Pancreas (tissue), 10 donors: ENCODE results near the gene TCIRG1. TPM values are rescaled to one million over a fixed set of nuclear protein-coding genes. Genes with fewer than 3 reads are reported as not detected.
A peak's percentile ranks its signal among the peaks of the same experiment; 100 is the strongest.

Source experiments
- ATAC-seq, 4 donors: fragments of 200-7000 bp; cut with Tn5 transposase; one replicate each; pipeline versions ENCODE4 v1.8.0 to v1.9.1; 2020; ENCODE audit warnings: mild to moderate bottlenecking in 4 of 4, moderate library complexity in 4 of 4
- DNase-seq, 6 donors: peaks; one replicate each; pipeline ENCODE4 v3.0.0-alpha.2; 2020
- FAIRE-seq: peaks from 2 replicates; lab custom pipeline; 2012; peaks lifted over from hg19 to GRCh38; lab: Jason Lieb, UNC
- H3K27ac ChIP-seq, 4 donors: fragments of 200-600 bp; sonication (generic); 1 replicate in 3 of 4; 2 replicates in 1 of 4; pipeline versions ENCODE4 v1.5.0 to v1.8.0; 2020
- H3K27me3 ChIP-seq, 4 donors: fragments of 200-600 bp; one replicate each; pipeline ENCODE4 v1.8.0; 2021
- H3K36me3 ChIP-seq, 3 donors: fragments of 200-600 bp; sonication (generic) in 1 of 3; one replicate each; pipeline versions ENCODE4 v1.5.0 to v1.8.0; 2020 to 2021
- H3K4me1 ChIP-seq, 3 donors: fragments of 200-600 bp; one replicate each; pipeline ENCODE4 v1.8.0; 2021
- H3K4me3 ChIP-seq, 4 donors: fragments of 200-600 bp; sonication (generic) in 2 of 4; one replicate each; pipeline versions ENCODE4 v1.5.0 to v1.8.0; 2020 to 2021
- H3K9me3 ChIP-seq, 4 donors: fragments of 200-600 bp; one replicate each; pipeline ENCODE4 v1.8.0; 2021
- WGBS, 2 donors: extraction: QIAGEN DNeasy Blood & Tissue Kit; methylation state at CpG; one replicate each; pipeline ENCODE4 v1.1.7; 2013; 5-methylcytosine and 5-hydroxymethylcytosine counted together
- intact Hi-C, 3 donors: fragments of 100-400 bp; cut with DNase I; formaldehyde crosslinking; loops; one replicate each; pipeline versions ENCODE4 v1.11.1 to v1.14.2; 2022
- microRNA-seq, 2 donors: library from miRNA; unstranded; fragments of <30 nt; microRNA quantifications; one replicate each; pipeline versions ENCODE4 to v1.1.0, GENCODE V29; 2019 to 2020
- polyA plus RNA-seq, 2 donors: library from polyadenylated mRNA; stranded (reverse); fragments of 200-250 nt; gene quantifications; one replicate each; pipeline ENCODE4 v1.2.3, GENCODE V29; 2013
- total RNA-seq, 6 donors: library from RNA; stranded (reverse); fragmentation: NEBNext Ultra II Directional in 4 of 6; extraction: Animal tissue kit (Norgen Biotek cat#: 25700) in 4 of 6; gene quantifications; one replicate each; pipeline versions ENCODE4 v1.2.1 to v1.2.4, GENCODE V29; 2021 to 2023
- TF ChIP-seq, protein P1 (sequence below), 4 donors: fragments of 200-600 bp; sonication (generic) in 3 of 4; IDR thresholded peaks; one replicate each; pipeline versions ENCODE4 v1.5.0 to v1.8.0; 2021; ENCODE audit warnings: antibody characterized with exemption in 4 of 4
- donor health status: healthy with polysubstance abuse.
- donor health status: DM: no; HTN: no; CAD: no; lungs with moderate emphysema.
- donor health status: DM: no; HTN: no; CAD: no.
- donor health status: control.
- donor health status: control.
- donor health status: Bipolar disorder and iron deficiency.
- donor health status: DM: yes; HTN: yes; CAD: no.
- donor health status: DM: no; HTN: no; CAD: no.
- donor health status: DM: no; HTN: no; CAD: no.
- donor health status: DM: yes; HTN: yes; CAD: no.

Gene TCIRG1
- total and polyA plus RNA-seq, 8 donors, result 166 to 1,036 (median 211) TPM

DNA sequence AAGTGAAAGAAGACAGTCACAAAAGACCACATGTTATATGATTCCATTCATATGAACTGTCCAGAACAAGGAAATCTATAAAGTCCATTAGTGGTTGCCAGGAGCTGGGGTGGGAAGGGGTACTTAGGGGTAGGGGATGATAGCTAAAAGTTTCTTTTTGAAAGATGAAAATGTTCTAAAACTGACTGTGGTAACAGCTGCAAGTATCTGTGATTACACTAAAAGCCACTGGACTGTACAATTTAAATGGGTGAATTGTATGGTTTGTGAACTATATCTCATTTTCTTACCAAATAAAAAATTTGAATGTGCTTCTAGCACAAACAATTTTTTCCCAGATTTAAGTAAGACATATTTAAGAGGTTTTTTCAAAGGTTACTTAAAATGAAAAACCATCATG is 60.2 kb downstream of the TCIRG1 start:
- ATAC-seq, result peak in 3 of 4 donors; percentile 6 to 27 (median 26)
- H3K4me1 ChIP-seq, result peaks cover 30 to 65% (median 64%) of the 10 kb centered on the region in 3 donors
- peak overlapping the region; percentile 52 to 74 (median 66) for H3K27ac ChIP-seq

DNA sequence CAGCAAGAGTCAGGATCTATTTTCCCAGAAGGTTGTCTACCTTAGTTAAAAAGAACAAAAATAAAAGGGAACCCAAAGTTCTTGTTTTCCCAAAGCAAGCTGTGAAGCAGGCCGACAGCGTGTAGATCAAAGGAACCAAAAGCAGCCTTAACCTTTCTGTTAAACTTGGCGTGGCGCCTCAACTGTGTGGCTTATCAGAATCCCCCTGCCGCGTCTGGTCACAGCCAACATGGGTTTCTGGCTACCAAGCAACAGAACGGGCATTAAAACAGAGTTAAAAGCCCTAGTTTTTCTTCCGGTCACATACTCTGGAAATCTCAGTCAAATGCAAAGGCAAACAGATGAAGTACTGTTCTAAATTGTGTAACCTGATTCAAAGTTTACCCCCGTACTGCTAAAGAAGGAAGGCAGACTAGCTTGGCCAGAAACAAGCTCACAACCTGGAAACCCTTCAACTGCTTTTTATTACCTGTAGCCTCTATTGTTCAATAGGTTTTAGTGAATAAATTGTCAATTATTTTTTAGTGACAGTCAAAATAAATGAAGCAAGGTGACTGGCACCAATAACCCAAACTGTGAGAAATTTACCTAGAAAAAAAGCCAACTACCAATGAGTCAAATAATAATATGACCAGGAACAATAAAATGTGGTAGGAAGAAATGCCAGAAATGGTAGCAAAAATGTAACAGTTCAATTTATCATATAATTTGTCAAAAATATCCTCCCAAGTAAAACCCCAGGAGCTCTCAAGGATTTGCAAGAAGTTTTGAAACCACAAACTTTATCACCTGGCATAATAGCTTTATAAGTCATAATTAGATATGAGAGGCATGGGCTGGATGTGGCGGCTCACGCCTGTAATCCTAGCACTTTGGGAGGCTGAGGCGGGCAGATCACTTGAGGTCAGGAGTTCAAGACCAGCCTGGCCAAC is 60.9 kb downstream of the TCIRG1 start:
- ATAC-seq (peak; percentile 86 to 92 (median 88)), FAIRE-seq (no peak), DNase-seq (peak; percentile 79 to 92 (median 85))
- 10 to 12% methylated on average over 12 of the region's 12 CpGs for WGBS, 2 donors
- no peaks in the 10 kb centered on the region for H3K36me3 ChIP-seq
- H3K4me1 ChIP-seq, result peaks cover 30 to 70% (median 61%) of the 10 kb centered on the region in 3 donors
- no peaks in the 10 kb centered on the region for H3K27me3 ChIP-seq
- H3K27ac ChIP-seq, result peak overlapping the region; percentile 52 to 74 (median 66)
- intact Hi-C loops, result no loop called here
- peak overlapping the region in 2 of 4 donors; percentile 2 to 5 for H3K4me3 ChIP-seq
- no peaks in the 10 kb centered on the region for H3K9me3 ChIP-seq
- TF ChIP-seq, protein P1, sequence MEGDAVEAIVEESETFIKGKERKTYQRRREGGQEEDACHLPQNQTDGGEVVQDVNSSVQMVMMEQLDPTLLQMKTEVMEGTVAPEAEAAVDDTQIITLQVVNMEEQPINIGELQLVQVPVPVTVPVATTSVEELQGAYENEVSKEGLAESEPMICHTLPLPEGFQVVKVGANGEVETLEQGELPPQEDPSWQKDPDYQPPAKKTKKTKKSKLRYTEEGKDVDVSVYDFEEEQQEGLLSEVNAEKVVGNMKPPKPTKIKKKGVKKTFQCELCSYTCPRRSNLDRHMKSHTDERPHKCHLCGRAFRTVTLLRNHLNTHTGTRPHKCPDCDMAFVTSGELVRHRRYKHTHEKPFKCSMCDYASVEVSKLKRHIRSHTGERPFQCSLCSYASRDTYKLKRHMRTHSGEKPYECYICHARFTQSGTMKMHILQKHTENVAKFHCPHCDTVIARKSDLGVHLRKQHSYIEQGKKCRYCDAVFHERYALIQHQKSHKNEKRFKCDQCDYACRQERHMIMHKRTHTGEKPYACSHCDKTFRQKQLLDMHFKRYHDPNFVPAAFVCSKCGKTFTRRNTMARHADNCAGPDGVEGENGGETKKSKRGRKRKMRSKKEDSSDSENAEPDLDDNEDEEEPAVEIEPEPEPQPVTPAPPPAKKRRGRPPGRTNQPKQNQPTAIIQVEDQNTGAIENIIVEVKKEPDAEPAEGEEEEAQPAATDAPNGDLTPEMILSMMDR (IDR thresholded peaks at IDR 0.05), result no peak

More for the DNA sequence above, 60.2 kb downstream of the TCIRG1 start:
- intact Hi-C loops, result no loop called here
- TF ChIP-seq, protein P1 (IDR thresholded peaks at IDR 0.05), result no peak
- Histone ChIP-seq H3K27me3 (no peaks in the 10 kb centered on the region), H3K9me3 (no peaks in the 10 kb centered on the region), H3K4me3 (peak overlapping the region in 2 of 4 donors; percentile 2 to 5), H3K36me3 (no peaks in the 10 kb centered on the region)
- DNase-seq (no peak), FAIRE-seq (no peak)

Small RNA genes lying within 50 kb of the gene (microRNA-seq; reads per million reads assigned to microRNA genes)
- gene MIR4691 (0 to 0.29 reads per million in 2 donors), gene MIR6753 (0 reads per million in 2 donors), gene MIR7113 (0.29 to 0.77 reads per million in 2 donors)

Other genes starting within 250 kb of the TCIRG1 start
- 10 to 100 TPM; 13.0 to 28.5 (median 16.6) TPM for gene UNC93B1, start 34.9 kb upstream of the TCIRG1 start, total RNA-seq
- gene UNC93B1, start 34.9 kb upstream of the TCIRG1 start, polyA plus RNA-seq, result 10 to 100 TPM; 26.3 to 36.5 TPM
- gene ALDH3B1, start 28.7 kb upstream of the TCIRG1 start, total RNA-seq, result 10 to 100 TPM in 2 of 6 donors, 1 to 10 TPM in 4; 3.2 to 13.7 (median 8.0) TPM
- gene ALDH3B1, start 28.7 kb upstream of the TCIRG1 start, polyA plus RNA-seq, result 1 to 10 TPM; 6.4 to 9.5 TPM
- 10 to 100 TPM; 43.6 to 70.5 (median 59.0) TPM for gene NDUFS8, start 8.3 kb upstream of the TCIRG1 start, total RNA-seq
- 100 to 1,000 TPM; 116 to 121 TPM for gene NDUFS8, start 8.3 kb upstream of the TCIRG1 start, polyA plus RNA-seq
- 10 to 100 TPM; 17.4 to 37.2 (median 26.8) TPM for gene CHKA, start 82.4 kb downstream of the TCIRG1 start, total RNA-seq
- gene CHKA, start 82.4 kb downstream of the TCIRG1 start, polyA plus RNA-seq, result 100 to 1,000 TPM in 1 of 2 donors, 10 to 100 TPM in 1; 63.1 to 110 TPM
- gene KMT5B, start 174.3 kb downstream of the TCIRG1 start, total RNA-seq, result 10 to 100 TPM; 21.7 to 30.8 (median 23.2) TPM
- gene KMT5B, start 174.3 kb downstream of the TCIRG1 start, polyA plus RNA-seq, result 10 to 100 TPM; 12.8 to 19.3 TPM
- 10 to 100 TPM; 12.4 to 19.9 (median 16.6) TPM for gene C11orf24, start 232.9 kb downstream of the TCIRG1 start, total RNA-seq
- 10 to 100 TPM; 19.0 to 20.3 TPM for gene C11orf24, start 232.9 kb downstream of the TCIRG1 start, polyA plus RNA-seq